HepG2 (cell line): Measurements from ENCODE around the gene EPN2. TPM values are rescaled to one million over a fixed set of nuclear protein-coding genes. Genes with fewer than 3 reads are reported as not detected.
A peak's percentile ranks its signal among the peaks of the same experiment; 100 is the strongest.

Source experiments
- ARID4A ChIP-seq: sonication (generic); formaldehyde crosslinking; IDR thresholded peaks from 2 replicates; pipeline ENCODE4 v1.5.0; 2020; ENCODE audit warnings: mild to moderate bottlenecking, missing genetic modification reagents, borderline replicate concordance
- E2F1 ChIP-seq: sonication (generic); formaldehyde crosslinking; IDR thresholded peaks from 2 replicates; pipeline ENCODE4 v1.5.0; 2020; ENCODE audit warnings: missing genetic modification reagents
- FOXO4 ChIP-seq: sonication (generic); formaldehyde crosslinking; conservative IDR thresholded peaks from 2 replicates; pipeline ENCODE4 v1.8.1; 2023; ENCODE audit warnings: missing genetic modification reagents
- MAFG ChIP-seq: sonication (generic); formaldehyde crosslinking; IDR thresholded peaks from 2 replicates; pipeline ENCODE4 v1.5.1; 2020; ENCODE audit warnings: mild to moderate bottlenecking, missing genetic modification reagents
- MLX ChIP-seq: IDR thresholded peaks from 2 replicates; pipeline ENCODE4 v1.6.1; 2016
- NRL ChIP-seq: sonication (generic); formaldehyde crosslinking; IDR thresholded peaks from 2 replicates; pipeline ENCODE4 v1.5.0; 2020; ENCODE audit warnings: missing genetic modification reagents, mild to moderate bottlenecking, moderate library complexity, borderline replicate concordance
- PRPF4 ChIP-seq: fragments of 200-400 bp; formaldehyde crosslinking; IDR thresholded peaks from 2 replicates; pipeline ENCODE4 v1.6.1; 2016; ENCODE audit warnings: low read length, low read depth; ENCODE audit not compliant: poor library complexity, severe bottlenecking
- RAD51 ChIP-seq: fragments of 450-650 bp; IDR thresholded peaks from 2 replicates; pipeline ENCODE4 v1.6.1; 2016; ENCODE audit warnings: borderline replicate concordance
- RARA ChIP-seq: IDR thresholded peaks from 2 replicates; pipeline ENCODE4 v1.6.1; 2016; ENCODE audit warnings: missing genetic modification reagents, missing compliant biosample characterization
- SNAPC5 ChIP-seq: sonication (generic); formaldehyde crosslinking; IDR thresholded peaks from 2 replicates; pipeline ENCODE4 v1.8.1; 2023; ENCODE audit warnings: mild to moderate bottlenecking, missing genetic modification reagents, borderline replicate concordance
- ZNF138 ChIP-seq: sonication (generic); formaldehyde crosslinking; IDR thresholded peaks from 2 replicates; pipeline ENCODE4 v1.5.0; 2020; ENCODE audit warnings: mild to moderate bottlenecking, low read depth, missing genetic modification reagents
- ZNF503 ChIP-seq: sonication (generic); formaldehyde crosslinking; IDR thresholded peaks from 2 replicates; pipeline ENCODE4 v1.4.0; 2020; ENCODE audit warnings: missing genetic modification reagents
- ZNF558 ChIP-seq: sonication (generic); formaldehyde crosslinking; IDR thresholded peaks from 2 replicates; pipeline ENCODE4 v1.9.0; 2022; ENCODE audit warnings: mild to moderate bottlenecking, missing genetic modification reagents, borderline replicate concordance
- ZNF670 ChIP-seq: sonication (generic); formaldehyde crosslinking; IDR thresholded peaks from 2 replicates; pipeline ENCODE4 v1.8.0; 2022; ENCODE audit warnings: mild to moderate bottlenecking, missing genetic modification reagents, borderline replicate concordance
- ZNF777 ChIP-seq: sonication (generic); formaldehyde crosslinking; IDR thresholded peaks from 2 replicates; pipeline ENCODE4 v1.4.0; 2020; ENCODE audit warnings: missing genetic modification reagents
- ZSCAN21 ChIP-seq: sonication (generic); formaldehyde crosslinking; IDR thresholded peaks from 2 replicates; pipeline ENCODE4 v1.8.0; 2022; ENCODE audit warnings: mild to moderate bottlenecking, missing genetic modification reagents, moderate library complexity, borderline replicate concordance
- ZZZ3 ChIP-seq: sonication (generic); formaldehyde crosslinking; IDR thresholded peaks from 2 replicates; pipeline ENCODE4 v1.4.0; 2020; ENCODE audit warnings: missing genetic modification reagents, mild to moderate bottlenecking, borderline replicate concordance
- polyA plus RNA-seq, 8 experiments: library from polyadenylated mRNA; depleted of rRNA in 3 of 8; stranded (reverse) in 7 of 8; unstranded in 1 of 8; fragments of >200 nt; fragmentation: Illumina TruSeq in 4 of 8; extraction: Trizol in 4 of 8; gene quantifications; 2 replicates each; pipeline versions ENCODE4 v1.2.1 to v1.2.3, GENCODE V29; 2011 to 2016; ENCODE audit warnings: low read depth in 4 of 8, missing spikeins in 1 of 8, mixed read lengths in 1 of 8; ENCODE audit not compliant: insufficient read depth in 1 of 8
- total RNA-seq, 5 experiments: library from RNA; depleted of rRNA; stranded (reverse); fragments of >200 nt; fragmentation: Illumina TruSeq; extraction: Trizol; gene quantifications; 2 replicates each; pipeline ENCODE4 v1.2.3, GENCODE V29; 2016; ENCODE audit warnings: low read depth in 1 of 5

EPN2 gene
- total and polyA plus RNA-seq, 2 of the 13 experiments (the other 11 are each of a cell fraction or from before 2014, with no cell fraction given), result 7.8 to 19.2 TPM

GRCh38 chr17:19338031-19338990, 101.1 kb downstream of the EPN2 start (continued):
- TF ChIP-seq ZNF503 (0 out of 2 replicates have a peak, but pooled peaks have one; percentile 66), NRL (CRISPR knock-in tag) (peak; percentile 78; the same call in 1 of the 2 replicates), MAFG (CRISPR knock-in tag) (no peak), RAD51 (no peak), FOXO4 (CRISPR knock-in tag) (no peak), ZNF558 (CRISPR knock-in tag) (no peak), SNAPC5 (CRISPR knock-in tag) (no peak), MLX (CRISPR knock-in tag) (no peak), ZZZ3 (no peak), ARID4A (CRISPR knock-in tag) (0 out of 2 replicates have a peak, but pooled peaks have one; percentile 34), ZNF670 (CRISPR knock-in tag) (peak; percentile 72; the same call in 1 of the 2 replicates), ZNF138 (no peak), PRPF4 (no peak), RARA (CRISPR knock-in tag) (peak; percentile 27), ZNF777 (CRISPR knock-in tag) (peak; percentile 56), ZSCAN21 (peak; percentile 49; the same call in 1 of the 2 replicates), E2F1 (CRISPR knock-in tag) (no peak)
